ENCODE measurements around the gene NHERF2.
A peak's percentile ranks its signal among the peaks of the same experiment; 100 is the strongest.

NHERF2 gene

GRCh38 chr16:2023092-2024031 is 3.3 kb upstream of the NHERF2 start:
- Histone ChIP-seq H3K27me3 (ENCODE audit: control insufficient read depth in 1 of 2, insufficient read depth in 1 of 2, low read length in 2 of 2) (peaks cover 19 to 43% of the 10 kb centered on the region in 2 experiments), H4K8ac (ENCODE audit: low read length) (peak overlapping the region; percentile 91), H3K79me1 (replicated peaks; ENCODE audit: low read length, poor library complexity, severe bottlenecking) (no peaks in the 10 kb centered on the region), H2BK12ac (ENCODE audit: low read length in 2 of 2) (peak overlapping the region; percentile 79 to 85), H3K4ac (ENCODE audit: low read depth in 1 of 2, low read length in 2 of 2) (peak overlapping the region; percentile 80 to 90), H2AK5ac (ENCODE audit: low read length, severe bottlenecking) (peak overlapping the region; percentile 92), H3K27ac (ENCODE audit: low read length, poor library complexity, severe bottlenecking) (peak overlapping the region; percentile 68), H3K18ac (ENCODE audit: low read depth in 1 of 2, low read length in 2 of 2) (peak overlapping the region; percentile 93 to 94), H3K4me1 (ENCODE audit: control insufficient read depth, insufficient read depth, low read depth, low read length) (peaks cover 53% of the 10 kb centered on the region), H3K23ac (ENCODE audit: low read length in 2 of 2) (no peak overlapping the region), H3K36me3 (ENCODE audit: control insufficient read depth in 1 of 2, insufficient read depth in 2 of 2, low read depth in 1 of 2, low read length in 2 of 2) (no peaks in the 10 kb centered on the region), H3K9ac (ENCODE audit: low read length) (peak overlapping the region; percentile 52), H3K9me3 (ENCODE audit: control insufficient read depth, low read length) (no peaks in the 10 kb centered on the region), H2AFZ (ENCODE audit: low read depth, low read length) (peak overlapping the region; percentile 76), H4K91ac (ENCODE audit: low read length) (peak overlapping the region; percentile 96), H2BK120ac (ENCODE audit: low read depth, low read length) (peak overlapping the region; percentile 81), H2BK15ac (ENCODE audit: low read depth, poor library complexity, severe bottlenecking) (peak overlapping the region; percentile 94), H3K4me2 (ENCODE audit: low read length, poor library complexity, severe bottlenecking) (peak overlapping the region; percentile 85), H3K14ac (ENCODE audit: low read length in 2 of 2) (peak overlapping the region in 1 of 2 experiments; percentile 75), H2BK5ac (ENCODE audit: low read depth, low read length, poor library complexity, severe bottlenecking) (peak overlapping the region; percentile 46), H3K4me3 (ENCODE audit: insufficient read depth in 1 of 2, low read depth in 1 of 2, low read length in 2 of 2) (peak overlapping the region; percentile 21 to 73)
- WGBS: 8% methylated on average over 48 of the region's 53 CpGs
- DNase-seq: peak; percentile 90

- no peak for DNase-seq
- Histone ChIP-seq H3K27me3 (ENCODE audit: control insufficient read depth in 1 of 2, insufficient read depth in 1 of 2, low read length in 2 of 2) (peaks cover 16 to 40% of the 10 kb centered on the region in 2 experiments), H3K9me3 (ENCODE audit: control insufficient read depth, low read length) (no peaks in the 10 kb centered on the region), H2AFZ (ENCODE audit: low read depth, low read length) (no peak overlapping the region), H2BK5ac (ENCODE audit: low read depth, low read length, poor library complexity, severe bottlenecking) (no peak overlapping the region), H4K91ac (ENCODE audit: low read length) (peak overlapping the region; percentile 96), H3K4me2 (ENCODE audit: low read length, poor library complexity, severe bottlenecking) (no peak overlapping the region), H3K14ac (ENCODE audit: low read length in 2 of 2) (no peak overlapping the region), H3K18ac (ENCODE audit: low read depth in 1 of 2, low read length in 2 of 2) (peak overlapping the region; percentile 60 to 93), H3K79me1 (replicated peaks; ENCODE audit: low read length, poor library complexity, severe bottlenecking) (no peaks in the 10 kb centered on the region), H3K36me3 (ENCODE audit: control insufficient read depth in 1 of 2, insufficient read depth in 2 of 2, low read depth in 1 of 2, low read length in 2 of 2) (peaks cover 0 to 4% of the 10 kb centered on the region in 2 experiments), H2BK120ac (ENCODE audit: low read depth, low read length) (peak overlapping the region; percentile 81), H3K23ac (ENCODE audit: low read length in 2 of 2) (no peak overlapping the region), H2AK5ac (ENCODE audit: low read length, severe bottlenecking) (peak overlapping the region; percentile 92), H3K9ac (ENCODE audit: low read length) (no peak overlapping the region), H3K4me1 (ENCODE audit: control insufficient read depth, insufficient read depth, low read depth, low read length) (peaks cover 60% of the 10 kb centered on the region), H3K4me3 (ENCODE audit: insufficient read depth in 1 of 2, low read depth in 1 of 2, low read length in 2 of 2) (peak overlapping the region in 1 of 2 experiments; percentile 4), H4K8ac (ENCODE audit: low read length) (peak overlapping the region; percentile 89), H3K4ac (ENCODE audit: low read depth in 1 of 2, low read length in 2 of 2) (peak overlapping the region; percentile 62 to 90), H3K27ac (ENCODE audit: low read length, poor library complexity, severe bottlenecking) (no peak overlapping the region), H2BK12ac (ENCODE audit: low read length in 2 of 2) (peak overlapping the region; percentile 85 to 90), H2BK15ac (ENCODE audit: low read depth, poor library complexity, severe bottlenecking) (peak overlapping the region; percentile 94)
- 91% methylated on average over 12 of the region's 12 CpGs for WGBS
These were observed 2.7 kb upstream of the NHERF2 start for GRCh38 chr16:2024032-2024420.

GRCh38 chr16:2025251-2025650 is 1.5 kb upstream of the NHERF2 start:
- peaks cover 0 to 16% of the 10 kb centered on the region in 2 experiments for H3K36me3 ChIP-seq (ENCODE audit: control insufficient read depth in 1 of 2, insufficient read depth in 2 of 2, low read depth in 1 of 2, low read length in 2 of 2)
- H3K9ac ChIP-seq (ENCODE audit: low read length): no peak overlapping the region
- H3K14ac ChIP-seq (ENCODE audit: low read length in 2 of 2): peak overlapping the region in 1 of 2 experiments; percentile 14
- peaks cover 8 to 29% of the 10 kb centered on the region in 2 experiments for H3K27me3 ChIP-seq (ENCODE audit: control insufficient read depth in 1 of 2, insufficient read depth in 1 of 2, low read length in 2 of 2)
- no peak overlapping the region for H3K4me2 ChIP-seq (ENCODE audit: low read length, poor library complexity, severe bottlenecking)
- H4K8ac ChIP-seq (ENCODE audit: low read length): no peak overlapping the region
- H3K9me3 ChIP-seq (ENCODE audit: control insufficient read depth, low read length): no peaks in the 10 kb centered on the region
- DNase-seq: no peak
- H3K79me1 ChIP-seq (replicated peaks; ENCODE audit: low read length, poor library complexity, severe bottlenecking): peaks cover 3% of the 10 kb centered on the region
- no peak overlapping the region for H3K27ac ChIP-seq (ENCODE audit: low read length, poor library complexity, severe bottlenecking)
- no peak overlapping the region for H3K18ac ChIP-seq (ENCODE audit: low read depth in 1 of 2, low read length in 2 of 2)
- no peak overlapping the region for H3K4ac ChIP-seq (ENCODE audit: low read depth in 1 of 2, low read length in 2 of 2)
- no peak overlapping the region for H2AK5ac ChIP-seq (ENCODE audit: low read length, severe bottlenecking)
- H2AFZ ChIP-seq (ENCODE audit: low read depth, low read length): no peak overlapping the region
- peaks cover 59% of the 10 kb centered on the region for H3K4me1 ChIP-seq (ENCODE audit: control insufficient read depth, insufficient read depth, low read depth, low read length)
- H3K4me3 ChIP-seq (ENCODE audit: insufficient read depth in 1 of 2, low read depth in 1 of 2, low read length in 2 of 2): no peak overlapping the region
- H2BK120ac ChIP-seq (ENCODE audit: low read depth, low read length): no peak overlapping the region
- H2BK12ac ChIP-seq (ENCODE audit: low read length in 2 of 2): peak overlapping the region in 1 of 2 experiments; percentile 84
- no peak overlapping the region for H4K91ac ChIP-seq (ENCODE audit: low read length)
- peak overlapping the region in 1 of 2 experiments; percentile 17 for H3K23ac ChIP-seq (ENCODE audit: low read length in 2 of 2)
- WGBS: 97% methylated on average over 14 of the region's 14 CpGs
- H2BK5ac ChIP-seq (ENCODE audit: low read depth, low read length, poor library complexity, severe bottlenecking): no peak overlapping the region
- no peak overlapping the region for H2BK15ac ChIP-seq (ENCODE audit: low read depth, poor library complexity, severe bottlenecking)

GRCh38 chr16:2025878-2026460 is 733 bp upstream of the NHERF2 start:
- no peak overlapping the region for H3K27ac ChIP-seq (ENCODE audit: low read length, poor library complexity, severe bottlenecking)
- H3K4me3 ChIP-seq (ENCODE audit: insufficient read depth in 1 of 2, low read depth in 1 of 2, low read length in 2 of 2): peak overlapping the region in 1 of 2 experiments; percentile 47
- 90% methylated on average over 16 of the region's 16 CpGs for WGBS
- H4K8ac ChIP-seq (ENCODE audit: low read length): peak overlapping the region; percentile 29
- H3K27me3 ChIP-seq (ENCODE audit: control insufficient read depth in 1 of 2, insufficient read depth in 1 of 2, low read length in 2 of 2): peaks cover under 1 to 21% of the 10 kb centered on the region in 2 experiments
- H3K9ac ChIP-seq (ENCODE audit: low read length): peak overlapping the region; percentile 38
- peak overlapping the region; percentile 16 to 79 for H3K18ac ChIP-seq (ENCODE audit: low read depth in 1 of 2, low read length in 2 of 2)
- peaks cover 0 to 21% of the 10 kb centered on the region in 2 experiments for H3K36me3 ChIP-seq (ENCODE audit: control insufficient read depth in 1 of 2, insufficient read depth in 2 of 2, low read depth in 1 of 2, low read length in 2 of 2)
- peak overlapping the region; percentile 38 to 84 for H2BK12ac ChIP-seq (ENCODE audit: low read length in 2 of 2)
- no peak overlapping the region for H2AFZ ChIP-seq (ENCODE audit: low read depth, low read length)
- peaks cover 59% of the 10 kb centered on the region for H3K4me1 ChIP-seq (ENCODE audit: control insufficient read depth, insufficient read depth, low read depth, low read length)
- no peaks in the 10 kb centered on the region for H3K9me3 ChIP-seq (ENCODE audit: control insufficient read depth, low read length)
- H2BK15ac ChIP-seq (ENCODE audit: low read depth, poor library complexity, severe bottlenecking): peak overlapping the region; percentile 60
- peak overlapping the region; percentile 41 for H3K4me2 ChIP-seq (ENCODE audit: low read length, poor library complexity, severe bottlenecking)
- DNase-seq: no peak
- peak overlapping the region; percentile 61 for H2BK120ac ChIP-seq (ENCODE audit: low read depth, low read length)
- H3K4ac ChIP-seq (ENCODE audit: low read depth in 1 of 2, low read length in 2 of 2): peak overlapping the region; percentile 2 to 66
- H2AK5ac ChIP-seq (ENCODE audit: low read length, severe bottlenecking): peak overlapping the region; percentile 58
- H3K14ac ChIP-seq (ENCODE audit: low read length in 2 of 2): no peak overlapping the region
- H3K79me1 ChIP-seq (replicated peaks; ENCODE audit: low read length, poor library complexity, severe bottlenecking): peaks cover 4% of the 10 kb centered on the region
- peak overlapping the region; percentile 63 for H4K91ac ChIP-seq (ENCODE audit: low read length)
- H3K23ac ChIP-seq (ENCODE audit: low read length in 2 of 2): peak overlapping the region in 1 of 2 experiments; percentile 47
- no peak overlapping the region for H2BK5ac ChIP-seq (ENCODE audit: low read depth, low read length, poor library complexity, severe bottlenecking)
